ENCODE results near the gene ATP13A3.

GRCh38 chr3:194466761-194467356, 19.9 kb downstream of the ATP13A3 start:
- no peak for TF ChIP-seq CTCF (IDR thresholded peaks at IDR 0.05)
- TF ChIP-seq POLR2A (IDR thresholded peaks at IDR 0.05): no peak

Measured in esophagus squamous epithelium (tissue), 4 donors.